HL-60 (cell line): ENCODE measurements around the gene APBA2.

ENCODE experiments used
- DNase-seq, 2 experiments: peaks; one replicate each; pipeline ENCODE4 v3.0.0-alpha.2; 2010 to 2020; ENCODE audit warnings: low read depth in 1 of 2, low spot score in 1 of 2
- H3K27ac ChIP-seq: fragments of 250-450 bp; sonication (Bioruptor Pico); replicated peaks from 2 replicates; pipeline ENCODE4 v1.5.1; 2020; ENCODE audit warnings: mild to moderate bottlenecking, moderate library complexity
- H3K27me3 ChIP-seq: fragments of 250-450 bp; sonication (Bioruptor Pico); 2 replicates; pipeline ENCODE4 v1.5.1; 2021; ENCODE audit warnings: mild to moderate bottlenecking, moderate library complexity; ENCODE audit not compliant: insufficient read depth, poor library complexity, severe bottlenecking
- H3K4me3 ChIP-seq: replicated peaks from 2 replicates; pipeline ENCODE4 v1.5.1; 2011; ENCODE audit warnings: mild to moderate bottlenecking, control low read depth, low read length; ENCODE audit not compliant: insufficient read depth
- CTCF ChIP-seq: IDR thresholded peaks from one replicate; pipeline ENCODE4 v1.5.1; 2011; ENCODE audit warnings: low read length, control low read depth, inconsistent platforms; ENCODE audit not compliant: insufficient read depth
- GABPA ChIP-seq: IDR thresholded peaks from 2 replicates; pipeline ENCODE4 v1.6.1; 2012; ENCODE audit warnings: low read depth
- POLR2AphosphoS5 ChIP-seq: IDR thresholded peaks from 2 replicates; pipeline ENCODE4 v1.6.1; 2012; ENCODE audit warnings: low read depth
- REST ChIP-seq: IDR thresholded peaks from 2 replicates; pipeline ENCODE4 v1.6.1; 2012; ENCODE audit warnings: low read depth; ENCODE audit not compliant: insufficient replicate concordance
- SPI1 ChIP-seq: IDR thresholded peaks from 2 replicates; pipeline ENCODE4 v1.6.1; 2012; ENCODE audit warnings: low read depth, mild to moderate bottlenecking, borderline replicate concordance

The APBA2 gene

GRCh38 chr15:29063646-29064045 lies 177.9 kb downstream of the APBA2 start:
- Histone ChIP-seq H3K4me3 (no peak overlapping the region), H3K27me3 (no peaks in the 10 kb centered on the region), H3K27ac (no peak overlapping the region)
- no peak for DNase-seq
- TF ChIP-seq GABPA: no peak
- no peak for TF ChIP-seq REST
- TF ChIP-seq POLR2AphosphoS5: no peak
- no peak for TF ChIP-seq SPI1
- TF ChIP-seq CTCF: no peak

GRCh38 chr15:29064290-29064689 lies 178.5 kb downstream of the APBA2 start:
- no peak overlapping the region for H3K4me3 ChIP-seq
- H3K27me3 ChIP-seq: no peaks in the 10 kb centered on the region
- TF ChIP-seq REST (no peak), CTCF (no peak), POLR2AphosphoS5 (no peak), SPI1 (no peak), GABPA (no peak)
- DNase-seq: no peak
- H3K27ac ChIP-seq: no peak overlapping the region

- TF ChIP-seq REST (no peak), GABPA (no peak)
- H3K27ac ChIP-seq: no peak overlapping the region
- H3K4me3 ChIP-seq: no peak overlapping the region
Observed at GRCh38 chr15:29064731-29065130, 179.0 kb downstream of the APBA2 start.

GRCh38 chr15:29065571-29065970 lies 179.8 kb downstream of the APBA2 start:
- TF ChIP-seq GABPA (no peak), SPI1 (no peak), POLR2AphosphoS5 (no peak), CTCF (no peak), REST (no peak)
- Histone ChIP-seq H3K27me3 (no peaks in the 10 kb centered on the region), H3K27ac (no peak overlapping the region), H3K4me3 (no peak overlapping the region)
- DNase-seq: no peak

More at GRCh38 chr15:29064731-29065130, 179.0 kb downstream of the APBA2 start:
- no peaks in the 10 kb centered on the region for H3K27me3 ChIP-seq
- DNase-seq: no peak
